Activated CD4-positive, alpha-beta T cell treated with anti-CD3 and anti-CD28 coated beads for 4 hours (primary cell): ENCODE data around the gene ZNF134.

Experiments
- DNase-seq, 2 donors: peaks; one replicate each; pipeline ENCODE4 v3.0.0-alpha.2; 2020

The ZNF134 gene

GRCh38 chr19:57641715-57642234 is 27.7 kb downstream of the ZNF134 start:
- DNase-seq, result no peak

- no peak for DNase-seq
These were observed 28.5 kb downstream of the ZNF134 start for GRCh38 chr19:57642396-57643046.

GRCh38 chr19:57643734-57644133 is 29.7 kb downstream of the ZNF134 start:
- DNase-seq, result no peak

- DNase-seq, result no peak
These were observed 34.4 kb downstream of the ZNF134 start for GRCh38 chr19:57648331-57649003.

GRCh38 chr19:57651654-57651996 is 37.6 kb downstream of the ZNF134 start:
- DNase-seq, result no peak

- DNase-seq, result no peak
These were observed 39.6 kb downstream of the ZNF134 start for GRCh38 chr19:57653689-57654088.

GRCh38 chr19:57655443-57655842 is 41.4 kb downstream of the ZNF134 start:
- DNase-seq, result no peak

GRCh38 chr19:57656346-57656745 is 42.3 kb downstream of the ZNF134 start:
- no peak for DNase-seq

GRCh38 chr19:57664269-57665127 is 50.5 kb downstream of the ZNF134 start:
- DNase-seq, result no peak

- no peak for DNase-seq
These were observed 51.3 kb downstream of the ZNF134 start for GRCh38 chr19:57665261-57665806.

- no peak for DNase-seq
These were observed 53.2 kb downstream of the ZNF134 start for GRCh38 chr19:57667228-57667627.

GRCh38 chr19:57668635-57669034 is 54.6 kb downstream of the ZNF134 start, which contains the start of gene ZSCAN4:
Gene ZSCAN4, plus strand, starts transcription at chr19:57668935. Its CDS starts 7,211 bp downstream, at chr19:57676146.
- DNase-seq, result no peak

- no peak for DNase-seq
These were observed 57.3 kb downstream of the ZNF134 start for GRCh38 chr19:57671124-57671895.

GRCh38 chr19:57672466-57672865 is 58.4 kb downstream of the ZNF134 start:
- no peak for DNase-seq
